DND-41 (cell line): Measurements from ENCODE around the gene DCST1.

Experiments used
- CTCF ChIP-seq: IDR thresholded peaks from 2 replicates; pipeline ENCODE4 v1.5.1; 2012; ENCODE audit warnings: borderline replicate concordance, low read length, moderate library complexity, mild to moderate bottlenecking; ENCODE audit not compliant: poor library complexity, severe bottlenecking; ENCODE audit errors: extremely low read depth
- EZH2 ChIP-seq: IDR thresholded peaks from 3 replicates; pipeline ENCODE4 v1.6.1; 2012; ENCODE audit warnings: borderline replicate concordance, low read depth, mild to moderate bottlenecking, moderate library complexity, low read length, inconsistent platforms; ENCODE audit not compliant: severe bottlenecking

GRCh38 chr1:155012026-155012546 lies 21.5 kb upstream of the DCST1 start:
- no peak for TF ChIP-seq EZH2
- no peak for TF ChIP-seq CTCF
